HG03066 (cell line): ENCODE data around the gene PTPRN2.

Experiments
- ATAC-seq: cut with Tn5 transposase; IDR thresholded peaks from one replicate; pipeline ENCODE4 v1.9.1; 2021; ENCODE audit warnings: low read depth; ENCODE audit not compliant: unreplicated experiment

PTPRN2 gene

DNA sequence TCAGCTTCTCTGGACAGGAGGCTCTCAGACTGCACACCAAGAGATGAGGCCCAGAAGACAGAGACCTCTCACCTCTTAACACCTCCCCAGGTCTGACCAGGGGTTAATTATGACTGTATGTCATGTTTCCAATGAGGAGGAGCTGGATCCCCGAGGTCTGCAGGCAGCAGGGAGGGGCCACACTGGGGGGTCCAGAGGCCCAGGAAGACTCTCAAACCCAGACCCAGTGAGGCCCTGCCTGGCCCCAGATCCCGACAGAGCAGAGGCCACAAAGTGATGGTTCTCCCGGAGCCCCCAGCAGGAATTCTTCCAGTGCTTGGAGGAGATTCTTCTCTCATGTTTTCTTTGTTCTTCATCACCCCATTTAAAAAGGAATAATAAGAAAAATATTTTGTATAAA lies 28.8 kb downstream of the PTPRN2 start:
- no peak for ATAC-seq

DNA sequence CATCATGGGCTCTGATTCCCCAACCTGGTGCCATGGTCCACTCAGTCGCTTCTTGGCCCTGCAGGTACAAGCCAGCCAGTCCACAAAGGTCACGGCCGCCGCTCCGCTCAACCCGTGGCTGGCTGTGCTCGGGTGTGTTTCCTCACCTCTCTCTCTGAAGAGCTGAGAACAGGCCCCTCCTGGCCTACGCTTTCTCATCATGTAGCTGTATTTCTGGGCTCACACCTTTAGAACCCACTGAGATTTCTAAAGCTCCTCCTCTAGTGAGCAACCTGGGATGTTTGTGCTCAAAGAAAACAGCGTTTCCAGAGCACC lies 30.2 kb downstream of the PTPRN2 start:
- no peak for ATAC-seq

DNA sequence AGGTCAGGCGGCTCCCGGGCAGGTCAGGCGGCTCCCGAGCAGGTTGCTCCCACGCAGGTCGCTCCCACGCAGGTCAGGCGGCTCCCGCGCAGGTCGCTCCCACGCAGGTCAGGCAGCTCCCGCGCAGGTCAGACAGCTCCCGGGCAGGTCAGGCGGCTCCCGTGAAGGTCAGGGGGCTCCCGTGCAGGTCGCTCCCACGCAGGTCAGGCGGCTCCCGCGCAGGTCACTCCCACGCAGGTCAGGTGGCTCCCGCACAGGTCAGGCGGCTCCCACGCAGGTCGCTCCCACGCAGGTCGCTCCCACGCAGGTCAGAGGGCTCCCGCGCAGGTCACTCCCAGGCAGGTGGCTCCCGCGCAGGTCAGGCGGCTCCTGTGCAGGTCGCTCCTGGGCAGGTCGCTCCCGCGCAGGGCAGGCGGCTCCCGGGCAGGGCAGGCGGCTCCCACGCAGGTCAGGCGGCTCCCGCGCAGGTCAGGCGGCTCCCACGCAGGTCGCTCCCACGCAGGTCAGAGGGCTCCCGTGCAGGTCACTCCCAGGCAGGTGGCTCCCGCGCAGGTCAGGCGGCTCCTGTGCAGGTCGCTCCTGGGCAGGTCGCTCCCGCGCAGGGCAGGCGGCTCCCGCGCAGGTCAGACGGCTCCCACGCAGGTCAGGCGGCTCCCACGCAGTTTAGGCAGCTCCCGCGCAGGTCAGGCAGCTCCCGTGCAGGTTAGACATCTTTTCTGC lies 30.7 kb downstream of the PTPRN2 start:
- no peak for ATAC-seq

DNA sequence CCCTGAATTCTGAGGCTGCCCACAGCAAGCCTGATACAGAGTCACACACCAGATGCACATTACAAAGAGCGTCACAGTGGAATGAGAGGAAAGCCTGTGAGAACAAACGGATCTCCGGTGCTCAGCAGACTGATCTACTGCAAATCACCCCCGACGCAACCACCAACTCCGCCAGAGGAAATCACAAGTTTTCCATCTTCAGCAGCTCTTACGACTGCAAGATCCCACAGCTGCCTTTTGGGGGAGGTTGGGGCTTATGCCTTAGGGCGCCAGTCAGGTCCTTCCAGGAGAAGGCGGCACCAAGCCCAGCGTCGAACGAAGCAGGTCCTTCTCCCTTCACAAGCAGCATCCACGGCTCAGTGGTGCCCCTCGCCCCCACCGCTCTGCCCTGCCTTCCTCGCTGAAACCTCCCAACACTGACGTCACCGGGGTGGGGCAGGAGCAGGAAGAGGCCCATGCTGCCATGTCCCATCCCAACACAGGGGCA lies 32.5 kb downstream of the PTPRN2 start:
- ATAC-seq, result no peak

DNA sequence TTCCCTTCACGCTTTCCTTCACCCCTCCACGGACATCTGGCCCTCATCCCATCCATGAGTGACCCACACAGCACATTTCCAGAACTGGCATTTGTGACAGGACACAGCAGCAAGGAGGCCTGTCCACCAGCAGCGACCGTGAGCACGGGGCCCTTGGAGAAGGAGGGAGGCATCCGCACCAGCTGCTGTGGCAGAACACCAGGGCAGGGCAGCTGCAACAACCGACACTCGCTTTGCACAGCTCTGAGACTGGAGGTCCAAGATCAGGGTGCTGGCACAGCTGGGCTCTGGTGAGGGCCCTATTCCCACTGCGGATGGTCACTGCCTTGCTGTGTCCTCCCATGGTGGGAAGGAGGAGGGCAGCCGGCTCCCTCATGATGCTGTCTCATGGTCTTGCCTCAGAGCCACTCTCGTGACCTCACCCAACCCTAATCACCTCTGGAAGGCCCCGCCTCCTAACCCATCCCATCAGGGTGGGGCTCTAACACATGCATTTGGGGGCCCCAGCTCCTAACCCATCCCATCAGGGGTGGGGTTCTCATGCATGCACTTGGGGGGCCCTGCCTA lies 36.7 kb downstream of the PTPRN2 start:
- ATAC-seq, result no peak

DNA sequence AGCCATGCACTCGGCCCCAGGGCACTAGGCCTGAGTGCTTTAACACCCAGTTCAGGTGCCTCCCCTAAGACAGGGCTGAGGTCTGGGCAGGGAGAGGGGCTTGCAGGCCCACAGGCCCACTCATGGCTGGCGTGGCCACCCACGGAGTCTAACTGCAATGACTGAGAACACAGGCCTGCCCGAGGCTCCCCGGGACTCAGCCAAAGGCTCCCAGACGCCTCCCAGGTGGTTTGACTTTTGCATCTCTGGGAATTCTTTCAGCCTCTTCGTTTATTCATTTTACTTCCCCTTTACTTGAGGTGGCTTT lies 37.3 kb downstream of the PTPRN2 start:
- ATAC-seq, result no peak

DNA sequence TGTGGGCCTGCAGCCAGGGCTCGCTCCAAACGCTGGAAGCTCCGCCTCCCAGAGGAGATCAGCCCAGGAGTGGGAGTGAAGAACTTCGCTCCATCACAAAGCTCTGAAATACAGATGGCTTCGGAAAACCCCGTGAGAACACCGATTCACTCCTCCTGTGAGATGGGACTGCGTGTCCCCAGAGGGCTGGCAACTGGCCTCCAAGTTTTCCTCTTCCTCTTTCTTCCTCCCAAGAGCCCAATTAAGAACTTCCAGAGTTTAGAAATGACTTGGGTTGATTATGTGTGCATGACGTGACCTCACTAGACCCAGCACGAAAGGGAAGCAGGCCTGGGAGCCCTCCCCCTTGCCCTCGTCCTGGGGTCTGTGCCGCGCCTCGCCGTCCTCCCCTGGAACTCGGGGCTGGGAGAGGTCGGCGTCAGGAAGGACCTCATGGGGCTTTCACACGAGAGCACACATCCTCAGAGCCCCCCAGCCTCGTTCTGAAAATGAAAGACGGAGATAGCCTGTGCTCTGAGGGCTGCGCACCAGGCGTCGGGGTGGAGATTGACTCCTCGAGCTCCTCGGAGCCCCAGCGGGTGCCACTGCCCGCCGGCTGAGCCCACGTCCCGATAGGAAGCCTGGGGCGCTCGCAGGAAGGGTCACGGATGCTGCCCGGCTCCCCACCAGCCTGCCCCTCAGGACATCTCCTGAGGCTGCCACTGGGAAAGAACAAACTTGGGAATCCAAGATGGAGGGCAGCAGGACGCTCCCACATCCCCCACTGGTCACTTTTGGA lies 37.8 kb downstream of the PTPRN2 start:
- no peak for ATAC-seq

DNA sequence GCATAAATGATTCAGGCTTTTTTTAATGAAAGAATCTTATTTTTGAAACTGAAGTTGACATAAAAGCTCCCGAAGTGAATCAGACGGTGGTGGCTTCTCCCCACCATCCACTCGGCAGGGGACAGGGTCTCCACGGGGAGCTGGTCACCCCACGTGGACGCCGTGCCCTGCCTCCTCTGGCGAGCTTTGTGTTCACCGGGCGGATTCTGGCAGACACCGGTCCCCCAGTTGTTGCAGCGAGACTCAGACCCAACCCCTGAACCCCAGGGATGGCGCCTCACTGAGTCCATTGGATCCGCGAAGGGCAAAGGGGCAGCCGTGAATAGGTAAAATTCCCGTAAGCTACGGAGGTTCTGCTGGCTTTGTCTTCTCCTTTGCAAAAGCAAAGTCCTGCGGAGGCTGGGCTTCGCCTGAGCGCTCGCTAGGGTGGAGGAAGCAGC lies 38.4 kb downstream of the PTPRN2 start:
- no peak for ATAC-seq

DNA sequence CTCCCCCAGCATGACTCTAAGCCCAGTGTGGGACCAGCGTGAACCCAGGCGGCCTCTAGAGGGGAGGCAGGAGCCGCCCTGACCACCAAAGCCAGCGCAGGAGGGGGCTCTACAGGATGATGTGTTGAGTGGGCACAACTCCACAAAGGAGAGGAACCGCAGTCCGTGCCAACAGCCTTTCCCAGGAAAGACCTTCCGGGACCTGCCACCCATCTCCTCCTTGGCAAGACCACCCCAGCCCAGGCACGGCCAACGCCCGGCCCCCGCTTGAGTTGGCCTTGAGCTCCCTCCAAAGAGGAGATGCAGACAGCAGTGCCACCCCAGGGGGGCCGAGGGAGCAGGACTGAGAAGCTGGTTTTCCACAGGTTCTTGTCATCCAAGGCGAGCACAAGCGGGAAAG lies 38.9 kb downstream of the PTPRN2 start:
- ATAC-seq, result no peak

DNA sequence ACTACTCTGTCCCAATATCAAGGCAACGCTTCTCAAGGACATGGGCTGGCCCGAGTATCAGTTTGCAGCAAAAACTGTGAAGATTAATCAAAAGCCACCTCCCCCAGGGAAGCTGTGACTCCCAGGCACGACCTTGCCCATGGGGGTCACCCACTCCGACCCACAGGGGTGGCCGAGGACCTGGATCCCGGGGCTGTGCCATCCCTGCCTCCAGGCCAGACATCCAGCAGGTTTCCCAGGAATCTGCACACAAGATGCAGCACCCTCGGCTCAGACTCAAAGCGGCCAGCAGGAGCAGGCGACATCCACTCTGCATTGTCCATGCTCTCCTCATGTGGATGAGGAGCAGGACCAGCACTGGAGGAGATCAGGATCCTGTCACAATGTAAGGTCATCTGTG lies 39.8 kb downstream of the PTPRN2 start:
- no peak for ATAC-seq

DNA sequence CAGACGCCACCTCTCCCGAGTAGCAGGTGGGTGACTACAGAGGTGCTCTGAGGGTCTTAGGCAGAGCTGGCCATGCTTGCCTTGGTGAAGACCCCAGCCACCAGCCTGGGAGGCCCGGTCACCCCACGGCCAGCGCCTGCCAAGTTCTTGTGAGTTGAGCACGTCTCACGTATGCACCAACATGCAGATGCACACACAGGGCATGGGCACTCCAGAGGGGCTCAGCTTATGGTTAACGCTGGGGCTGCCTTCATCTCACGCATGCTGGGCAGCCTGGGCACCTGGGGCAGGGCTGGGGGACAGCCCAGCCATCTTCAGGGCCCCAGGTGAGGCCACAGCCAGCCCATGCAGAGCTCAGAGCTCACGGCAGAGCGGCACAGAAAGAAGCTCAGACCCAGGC lies 41.0 kb downstream of the PTPRN2 start:
- ATAC-seq, result no peak

DNA sequence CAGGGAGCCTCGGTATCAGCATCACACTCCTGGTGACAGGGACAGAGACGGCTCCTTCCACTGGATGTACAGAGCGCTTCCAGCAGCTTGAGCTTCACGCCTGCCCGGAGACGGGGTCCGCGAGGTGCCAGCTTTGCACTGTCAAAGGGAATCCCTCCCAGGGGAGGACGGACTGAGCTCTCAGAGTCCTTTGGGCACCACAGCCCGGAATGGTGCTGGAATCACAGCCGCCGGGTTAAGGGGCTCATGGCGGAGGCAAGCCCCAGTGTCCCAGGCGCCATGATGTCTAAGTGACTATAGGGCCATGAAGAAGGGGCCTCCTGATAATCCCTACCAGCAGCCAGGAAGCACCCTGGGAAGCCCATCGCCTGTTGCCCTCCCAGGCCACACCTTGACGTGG lies 41.4 kb downstream of the PTPRN2 start:
- no peak for ATAC-seq

DNA sequence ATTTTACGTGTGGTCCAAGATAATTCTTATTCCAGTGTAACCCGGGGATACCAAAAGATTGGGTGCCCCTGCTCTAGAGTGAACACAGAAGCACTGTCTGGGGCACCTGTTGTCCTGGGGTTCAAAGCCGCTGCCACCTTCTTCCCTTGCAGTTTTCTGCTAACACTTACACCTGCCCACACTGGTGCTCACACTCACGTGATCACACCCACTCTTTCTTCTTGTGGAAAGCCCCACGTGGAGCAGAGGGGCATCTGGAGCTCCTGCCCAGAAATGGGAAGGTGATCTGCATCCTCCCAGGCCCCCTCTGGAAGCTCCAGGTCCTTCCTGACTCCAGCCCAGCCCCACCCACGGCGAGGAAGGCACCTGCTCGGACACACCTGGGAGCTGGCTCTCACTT lies 42.9 kb downstream of the PTPRN2 start:
- ATAC-seq, result no peak

DNA sequence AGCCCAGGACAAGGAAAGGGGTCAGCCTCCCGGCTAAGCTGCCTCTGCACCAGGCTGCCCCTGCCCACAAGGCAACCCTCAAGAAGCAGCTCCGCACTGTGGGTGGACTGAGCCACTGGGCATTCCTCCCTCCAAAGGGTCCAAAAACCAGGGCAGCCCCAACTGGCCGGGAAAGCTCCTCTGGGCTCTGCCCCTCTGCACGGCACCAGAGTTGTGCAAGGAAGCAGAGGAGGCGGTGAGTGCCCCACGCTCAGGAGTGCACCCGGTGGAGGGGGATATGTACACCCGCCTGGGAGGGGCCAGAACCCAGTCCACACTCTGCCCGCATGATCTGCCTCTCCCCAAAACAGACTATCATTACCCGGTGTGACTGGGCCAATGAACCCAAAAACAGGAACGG lies 43.8 kb downstream of the PTPRN2 start:
- no peak for ATAC-seq

DNA sequence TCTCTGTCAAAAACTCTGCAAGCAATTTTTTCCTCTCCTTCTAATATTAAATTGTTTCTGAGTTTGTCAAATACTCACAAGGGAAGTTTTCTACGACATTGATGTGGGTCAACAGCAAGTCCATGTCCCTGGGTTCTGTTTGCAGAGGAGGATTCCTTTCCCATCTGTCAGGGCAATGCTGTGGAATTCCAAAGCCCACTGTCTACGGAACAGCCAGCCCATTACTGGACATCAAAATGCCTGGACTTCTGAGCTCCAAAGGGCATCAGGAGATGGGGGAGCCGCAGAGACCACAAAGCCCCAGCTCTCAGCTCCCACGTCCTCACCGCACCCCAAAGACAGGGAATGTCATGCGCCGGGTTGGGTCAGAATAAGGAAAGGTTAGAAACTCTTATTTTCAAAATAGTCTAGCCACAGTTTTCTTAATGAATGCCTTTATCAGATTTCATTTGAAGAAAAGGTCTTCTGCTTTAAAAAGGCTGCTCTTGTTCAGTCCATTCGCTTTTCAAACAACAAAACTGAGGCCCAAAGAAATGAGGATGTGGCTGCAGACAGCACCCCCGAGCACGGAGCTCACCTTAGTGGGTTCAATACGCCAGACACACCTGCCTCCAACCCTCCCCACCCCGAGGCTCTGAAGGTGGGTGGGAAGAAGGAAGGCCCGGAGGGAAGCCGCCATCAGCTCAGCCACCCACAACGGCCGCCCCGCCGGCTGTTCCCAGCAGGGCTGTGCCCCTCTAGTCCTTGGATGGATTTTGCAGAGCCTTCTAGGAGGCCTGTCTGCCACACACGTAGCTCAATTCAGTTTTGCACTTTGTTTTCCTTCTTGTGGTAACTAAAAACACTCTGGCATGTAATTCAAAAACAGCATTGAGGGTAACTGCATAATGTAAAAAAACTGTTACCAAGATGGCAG lies 44.7 kb downstream of the PTPRN2 start:
- ATAC-seq, result no peak

DNA sequence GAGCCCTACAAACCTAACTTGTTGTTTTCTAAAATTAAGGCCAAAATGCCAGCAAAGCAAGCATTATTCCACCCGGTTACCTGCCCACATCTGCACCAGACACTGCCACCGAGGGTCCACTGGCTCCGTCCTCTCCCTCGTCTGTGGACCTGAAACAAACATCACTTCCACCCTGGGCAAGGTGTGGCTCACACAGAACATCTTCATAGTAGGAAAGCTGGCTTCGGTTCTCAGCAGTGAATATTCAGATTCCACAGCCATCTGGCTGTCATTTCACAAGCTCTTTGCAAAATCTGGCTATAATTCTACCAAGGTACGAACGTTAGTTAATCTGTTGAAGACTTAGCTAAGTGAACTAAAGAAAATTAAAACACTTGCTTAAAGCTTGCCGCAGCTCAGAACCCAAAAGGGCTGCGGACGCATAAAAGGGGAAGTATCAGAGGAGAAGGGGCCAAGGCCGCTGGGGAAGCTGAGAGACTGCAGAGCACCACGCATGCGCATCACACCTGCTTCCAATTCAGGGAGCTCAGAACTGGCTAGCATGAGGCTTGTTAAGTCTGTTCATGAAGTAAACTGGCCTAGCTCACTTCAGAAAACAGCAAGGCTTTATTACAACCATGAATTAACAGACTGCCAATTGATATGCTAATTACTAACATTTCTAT lies 46.1 kb downstream of the PTPRN2 start:
- ATAC-seq, result no peak

DNA sequence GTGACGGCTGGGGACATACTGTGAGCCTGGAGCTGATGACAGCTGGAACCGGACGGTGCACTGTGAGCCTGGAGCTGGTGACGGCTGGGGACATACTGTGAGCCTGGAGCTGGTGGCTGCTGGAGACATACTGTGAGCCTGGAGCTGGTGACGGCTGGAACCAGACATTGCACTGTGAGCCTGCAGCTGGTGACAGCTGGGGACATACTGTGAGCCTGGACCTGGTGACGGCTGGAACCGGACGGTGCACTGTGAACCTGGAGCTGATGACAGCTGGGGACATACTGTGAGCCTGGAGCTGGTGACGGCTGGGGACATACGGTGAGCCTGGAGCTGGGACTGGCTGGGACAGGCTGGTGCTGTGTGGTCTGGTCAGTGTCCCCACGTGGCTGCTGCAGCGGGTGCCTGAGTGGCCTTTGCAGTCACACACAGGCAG lies 47.9 kb downstream of the PTPRN2 start:
- no peak for ATAC-seq

DNA sequence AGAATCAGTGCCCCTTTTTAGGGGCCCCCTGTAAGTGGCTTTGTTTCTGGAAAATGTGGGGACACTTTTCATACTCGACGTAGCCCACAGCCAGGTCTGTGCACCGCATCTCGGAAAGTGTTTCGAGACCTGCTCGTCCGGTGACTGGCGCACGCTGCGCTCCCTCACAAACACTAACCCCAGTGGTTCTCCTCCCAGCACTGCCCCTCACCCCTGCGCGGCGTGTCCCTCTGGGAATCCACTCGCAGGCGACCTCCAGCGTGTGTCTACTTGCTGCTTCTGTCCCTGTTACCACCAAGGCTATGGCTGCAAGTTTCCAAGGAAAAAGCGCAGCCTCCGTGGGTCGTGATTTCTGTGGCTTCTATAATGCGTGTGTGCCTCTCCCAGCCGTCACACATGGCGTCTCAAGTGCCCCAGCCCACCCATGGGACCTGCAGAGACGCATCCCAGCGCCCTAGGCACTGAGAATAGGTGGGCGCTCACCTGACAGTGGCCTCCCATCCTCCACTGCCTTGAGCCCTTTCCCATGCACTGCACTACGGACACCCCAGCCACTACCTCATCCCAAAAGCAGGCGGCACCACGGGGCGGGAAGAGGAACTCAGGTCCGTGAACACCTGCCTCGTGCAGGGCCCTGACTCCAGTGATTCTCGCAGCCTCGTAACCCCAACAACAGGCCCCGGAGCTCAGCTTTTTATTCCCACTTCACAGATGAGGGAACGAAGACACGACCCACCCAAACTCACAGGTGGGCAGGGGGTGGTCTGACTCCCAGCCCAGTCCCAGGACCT lies 49.3 kb downstream of the PTPRN2 start:
- no peak for ATAC-seq

DNA sequence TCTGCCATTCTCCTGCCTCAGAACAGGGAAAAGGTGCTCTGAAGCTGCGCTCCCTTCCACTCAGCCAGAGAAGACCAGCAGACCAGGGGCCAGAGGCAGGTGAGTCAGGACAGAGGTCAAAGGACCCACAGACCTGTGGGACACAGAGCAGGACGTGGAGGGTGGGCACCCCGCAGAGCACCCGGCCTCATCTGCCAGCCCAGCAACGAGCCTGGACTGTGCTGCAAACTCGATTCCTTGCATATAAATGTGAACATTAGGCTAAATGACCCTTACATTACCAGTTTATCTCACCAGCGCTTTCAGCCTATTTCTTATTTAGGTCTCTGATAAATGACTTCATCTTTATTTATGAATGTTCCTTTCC lies 50.1 kb downstream of the PTPRN2 start:
- no peak for ATAC-seq
